ENCODE data around the gene CHID1.

Gene CHID1

GRCh38 chr11:888310-889212, 22.0 kb downstream of the CHID1 start:
- Histone ChIP-seq H3K36me3 (ENCODE audit: control insufficient read depth, insufficient read depth, low read length) (no peaks in the 10 kb centered on the region), H3K9ac (ENCODE audit: low read length) (no peak overlapping the region), H3K4me3 (ENCODE audit: low read length) (no peak overlapping the region), H3K9me3 (ENCODE audit: control insufficient read depth, low read length) (no peaks in the 10 kb centered on the region), H3K4me1 (ENCODE audit: control insufficient read depth, insufficient read depth, low read length) (no peaks in the 10 kb centered on the region), H3K27me3 (ENCODE audit: control insufficient read depth, insufficient read depth, low read length) (no peaks in the 10 kb centered on the region)

- H3K36me3 ChIP-seq (ENCODE audit: control insufficient read depth, insufficient read depth, low read length): no peaks in the 10 kb centered on the region
- no peaks in the 10 kb centered on the region for H3K4me1 ChIP-seq (ENCODE audit: control insufficient read depth, insufficient read depth, low read length)
- H3K9me3 ChIP-seq (ENCODE audit: control insufficient read depth, low read length): no peaks in the 10 kb centered on the region
These were observed 23.0 kb downstream of the CHID1 start for GRCh38 chr11:887589-887988.

DNA sequence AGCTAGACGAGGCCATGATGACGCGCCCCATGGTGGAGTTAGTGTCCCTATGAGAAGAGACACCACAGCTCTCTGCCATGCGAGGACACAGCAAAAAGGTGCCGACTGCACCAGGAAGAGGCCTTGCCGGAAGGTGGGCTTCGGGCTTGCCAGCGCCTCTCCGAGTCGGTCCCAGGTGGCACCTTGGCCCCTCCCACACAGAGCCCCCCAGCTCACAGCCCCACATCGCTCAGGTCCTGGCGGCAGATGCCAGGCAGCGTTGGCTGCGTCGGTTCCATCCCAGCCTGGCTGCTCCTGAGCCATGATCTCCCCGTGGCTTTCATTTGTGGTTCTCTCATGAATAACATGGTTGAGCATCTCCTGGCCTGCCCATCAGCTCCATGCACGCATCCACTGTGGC, 24.0 kb downstream of the CHID1 start:
- no peak overlapping the region for H3K9ac ChIP-seq (ENCODE audit: low read length)
- no peaks in the 10 kb centered on the region for H3K36me3 ChIP-seq (ENCODE audit: control insufficient read depth, insufficient read depth, low read length)
- H3K4me3 ChIP-seq (ENCODE audit: low read length): no peak overlapping the region
- H3K9me3 ChIP-seq (ENCODE audit: control insufficient read depth, low read length): no peaks in the 10 kb centered on the region
- H3K27me3 ChIP-seq (ENCODE audit: control insufficient read depth, insufficient read depth, low read length): no peaks in the 10 kb centered on the region
- no peaks in the 10 kb centered on the region for H3K4me1 ChIP-seq (ENCODE audit: control insufficient read depth, insufficient read depth, low read length)

More at GRCh38 chr11:887589-887988, 23.0 kb downstream of the CHID1 start:
- no peak overlapping the region for H3K9ac ChIP-seq (ENCODE audit: low read length)
- H3K27me3 ChIP-seq (ENCODE audit: control insufficient read depth, insufficient read depth, low read length): no peaks in the 10 kb centered on the region
- H3K4me3 ChIP-seq (ENCODE audit: low read length): no peak overlapping the region

GRCh38 chr11:884578-885070, 26.0 kb downstream of the CHID1 start:
- no peaks in the 10 kb centered on the region for H3K4me1 ChIP-seq (ENCODE audit: control insufficient read depth, insufficient read depth, low read length)
- no peaks in the 10 kb centered on the region for H3K27me3 ChIP-seq (ENCODE audit: control insufficient read depth, insufficient read depth, low read length)
- no peaks in the 10 kb centered on the region for H3K36me3 ChIP-seq (ENCODE audit: control insufficient read depth, insufficient read depth, low read length)

DNA sequence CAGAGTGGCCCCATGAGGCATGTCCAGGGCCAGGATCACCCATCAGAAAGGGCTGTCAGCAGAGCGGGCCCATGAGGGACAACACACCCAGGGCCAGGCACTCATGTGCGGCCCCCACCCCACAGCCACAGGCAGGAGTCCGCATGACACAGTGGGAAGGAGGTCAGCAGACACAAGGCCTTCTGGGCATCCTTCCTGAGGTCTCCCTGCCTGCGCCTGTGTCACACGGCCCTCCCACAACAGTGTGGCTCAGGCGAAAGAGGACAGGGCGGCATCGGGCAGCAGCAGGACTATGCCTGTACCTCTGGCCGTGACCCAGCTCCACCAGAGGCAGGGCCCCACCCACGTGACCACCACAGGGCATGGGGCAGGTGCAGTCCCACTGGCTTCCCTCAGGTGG, 27.1 kb downstream of the CHID1 start:
- no peaks in the 10 kb centered on the region for H3K4me1 ChIP-seq (ENCODE audit: control insufficient read depth, insufficient read depth, low read length)
- H3K9ac ChIP-seq (ENCODE audit: low read length): no peak overlapping the region
- no peaks in the 10 kb centered on the region for H3K9me3 ChIP-seq (ENCODE audit: control insufficient read depth, low read length)
- H3K27me3 ChIP-seq (ENCODE audit: control insufficient read depth, insufficient read depth, low read length): no peaks in the 10 kb centered on the region
- H3K4me3 ChIP-seq (ENCODE audit: low read length): no peak overlapping the region
- H3K36me3 ChIP-seq (ENCODE audit: control insufficient read depth, insufficient read depth, low read length): no peaks in the 10 kb centered on the region

More at GRCh38 chr11:884578-885070, 26.0 kb downstream of the CHID1 start:
- no peaks in the 10 kb centered on the region for H3K9me3 ChIP-seq (ENCODE audit: control insufficient read depth, low read length)
- H3K4me3 ChIP-seq (ENCODE audit: low read length): no peak overlapping the region
- no peak overlapping the region for H3K9ac ChIP-seq (ENCODE audit: low read length)

- Histone ChIP-seq H3K9ac (ENCODE audit: low read length) (no peak overlapping the region), H3K4me1 (ENCODE audit: control insufficient read depth, insufficient read depth, low read length) (no peaks in the 10 kb centered on the region), H3K4me3 (ENCODE audit: low read length) (no peak overlapping the region), H3K9me3 (ENCODE audit: control insufficient read depth, low read length) (no peaks in the 10 kb centered on the region), H3K27me3 (ENCODE audit: control insufficient read depth, insufficient read depth, low read length) (no peaks in the 10 kb centered on the region), H3K36me3 (ENCODE audit: control insufficient read depth, insufficient read depth, low read length) (no peaks in the 10 kb centered on the region)
These were observed 28.0 kb downstream of the CHID1 start for GRCh38 chr11:882596-882995.

GRCh38 chr11:880447-880846, 30.2 kb downstream of the CHID1 start:
- Histone ChIP-seq H3K36me3 (ENCODE audit: control insufficient read depth, insufficient read depth, low read length) (no peaks in the 10 kb centered on the region), H3K4me1 (ENCODE audit: control insufficient read depth, insufficient read depth, low read length) (no peaks in the 10 kb centered on the region), H3K9me3 (ENCODE audit: control insufficient read depth, low read length) (no peaks in the 10 kb centered on the region), H3K9ac (ENCODE audit: low read length) (no peak overlapping the region), H3K4me3 (ENCODE audit: low read length) (no peak overlapping the region), H3K27me3 (ENCODE audit: control insufficient read depth, insufficient read depth, low read length) (no peaks in the 10 kb centered on the region)

DNA sequence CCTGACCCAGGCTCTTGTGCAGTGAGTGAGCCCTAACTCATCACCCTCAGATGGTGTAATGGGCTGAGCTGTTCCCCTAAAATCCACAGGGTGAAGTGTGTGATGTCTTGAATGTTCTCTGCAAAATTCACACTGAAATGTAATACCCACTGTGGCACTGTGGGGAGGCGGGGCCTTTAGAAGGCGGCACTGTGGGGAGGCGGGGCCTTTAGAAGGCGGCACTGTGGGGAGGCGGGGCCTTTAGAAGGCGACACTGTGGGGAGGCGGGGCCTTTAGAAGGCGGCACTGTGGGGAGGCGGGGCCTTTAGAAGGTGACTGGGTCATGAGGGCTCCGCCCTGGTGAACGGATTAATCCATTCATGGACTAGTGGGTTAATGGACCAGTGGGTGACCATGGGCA, 33.0 kb downstream of the CHID1 start:
- Histone ChIP-seq H3K36me3 (ENCODE audit: control insufficient read depth, insufficient read depth, low read length) (no peaks in the 10 kb centered on the region), H3K4me3 (ENCODE audit: low read length) (no peak overlapping the region), H3K27me3 (ENCODE audit: control insufficient read depth, insufficient read depth, low read length) (no peaks in the 10 kb centered on the region), H3K9ac (ENCODE audit: low read length) (no peak overlapping the region), H3K9me3 (ENCODE audit: control insufficient read depth, low read length) (no peaks in the 10 kb centered on the region), H3K4me1 (ENCODE audit: control insufficient read depth, insufficient read depth, low read length) (no peaks in the 10 kb centered on the region)

- H3K27me3 ChIP-seq (ENCODE audit: control insufficient read depth, insufficient read depth, low read length): no peaks in the 10 kb centered on the region
- H3K36me3 ChIP-seq (ENCODE audit: control insufficient read depth, insufficient read depth, low read length): no peaks in the 10 kb centered on the region
- H3K9me3 ChIP-seq (ENCODE audit: control insufficient read depth, low read length): no peaks in the 10 kb centered on the region
- H3K4me1 ChIP-seq (ENCODE audit: control insufficient read depth, insufficient read depth, low read length): no peaks in the 10 kb centered on the region
- no peak overlapping the region for H3K9ac ChIP-seq (ENCODE audit: low read length)
- no peak overlapping the region for H3K4me3 ChIP-seq (ENCODE audit: low read length)
These were observed 34.1 kb downstream of the CHID1 start for GRCh38 chr11:876545-876944.

GRCh38 chr11:875769-876301, 34.8 kb downstream of the CHID1 start:
- no peak overlapping the region for H3K9ac ChIP-seq (ENCODE audit: low read length)
- no peak overlapping the region for H3K4me3 ChIP-seq (ENCODE audit: low read length)
- no peaks in the 10 kb centered on the region for H3K9me3 ChIP-seq (ENCODE audit: control insufficient read depth, low read length)
- H3K27me3 ChIP-seq (ENCODE audit: control insufficient read depth, insufficient read depth, low read length): no peaks in the 10 kb centered on the region
- H3K36me3 ChIP-seq (ENCODE audit: control insufficient read depth, insufficient read depth, low read length): no peaks in the 10 kb centered on the region
- H3K4me1 ChIP-seq (ENCODE audit: control insufficient read depth, insufficient read depth, low read length): no peaks in the 10 kb centered on the region

DNA sequence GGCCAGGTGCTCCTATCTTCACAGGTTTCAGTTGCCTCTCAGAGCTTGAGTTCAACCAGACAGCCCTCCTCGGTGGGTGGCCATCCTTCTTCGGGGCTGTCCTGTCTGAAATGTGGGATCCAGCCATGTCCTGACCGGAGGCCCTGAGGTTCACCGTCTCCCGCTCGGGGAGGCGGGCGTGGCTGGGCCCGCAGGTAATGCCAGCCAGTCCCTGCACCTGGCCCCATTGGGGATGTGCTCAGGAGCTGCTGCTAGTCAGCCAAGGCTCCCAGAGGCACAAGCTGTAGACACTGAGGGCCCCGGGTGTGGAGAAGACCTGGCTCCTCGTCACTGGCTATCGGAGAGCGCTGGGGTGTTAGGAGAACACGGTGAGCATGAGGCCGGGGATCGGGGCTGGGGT, 35.4 kb downstream of the CHID1 start:
- Histone ChIP-seq H3K4me3 (ENCODE audit: low read length) (no peak overlapping the region), H3K9ac (ENCODE audit: low read length) (no peak overlapping the region), H3K27me3 (ENCODE audit: control insufficient read depth, insufficient read depth, low read length) (no peaks in the 10 kb centered on the region), H3K36me3 (ENCODE audit: control insufficient read depth, insufficient read depth, low read length) (no peaks in the 10 kb centered on the region), H3K4me1 (ENCODE audit: control insufficient read depth, insufficient read depth, low read length) (no peaks in the 10 kb centered on the region), H3K9me3 (ENCODE audit: control insufficient read depth, low read length) (no peaks in the 10 kb centered on the region)

DNA sequence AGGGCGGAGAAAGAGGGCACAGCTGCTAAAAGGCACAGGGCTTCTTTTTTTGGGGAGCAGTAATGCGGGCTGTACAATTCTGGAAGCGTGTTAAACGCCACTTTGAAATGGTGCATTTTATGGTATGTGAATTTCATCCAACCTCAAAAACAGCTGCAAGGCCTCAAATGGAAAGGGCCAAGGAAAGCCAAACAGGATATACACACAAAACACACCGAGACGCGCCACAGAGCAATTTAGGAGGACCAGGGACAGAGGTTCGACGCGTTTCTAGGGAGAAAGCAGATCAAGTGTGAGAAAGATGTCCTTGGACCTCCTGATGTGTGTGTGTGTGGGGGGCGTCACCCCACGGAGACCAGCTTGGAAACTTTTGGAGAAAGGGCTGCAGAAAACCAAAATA, 36.9 kb downstream of the CHID1 start:
- Histone ChIP-seq H3K36me3 (ENCODE audit: control insufficient read depth, insufficient read depth, low read length) (no peaks in the 10 kb centered on the region), H3K9me3 (ENCODE audit: control insufficient read depth, low read length) (no peaks in the 10 kb centered on the region), H3K4me1 (ENCODE audit: control insufficient read depth, insufficient read depth, low read length) (no peaks in the 10 kb centered on the region), H3K4me3 (ENCODE audit: low read length) (no peak overlapping the region), H3K27me3 (ENCODE audit: control insufficient read depth, insufficient read depth, low read length) (no peaks in the 10 kb centered on the region), H3K9ac (ENCODE audit: low read length) (no peak overlapping the region)
